ENCODE data around the gene FYB1. TPM values are rescaled to one million over a fixed set of nuclear protein-coding genes. Genes with fewer than 3 reads are reported as not detected.
A peak's percentile ranks its signal among the peaks of the same experiment; 100 is the strongest.
"Not testable (repeated sequence)": the region's sequence is repeated elsewhere in the genome, so short reads cannot be mapped to it uniquely, and the experiment has no call there.

The FYB1 gene
- total RNA-seq, 1 experiment from 2014 or later, result not detected

DNA sequence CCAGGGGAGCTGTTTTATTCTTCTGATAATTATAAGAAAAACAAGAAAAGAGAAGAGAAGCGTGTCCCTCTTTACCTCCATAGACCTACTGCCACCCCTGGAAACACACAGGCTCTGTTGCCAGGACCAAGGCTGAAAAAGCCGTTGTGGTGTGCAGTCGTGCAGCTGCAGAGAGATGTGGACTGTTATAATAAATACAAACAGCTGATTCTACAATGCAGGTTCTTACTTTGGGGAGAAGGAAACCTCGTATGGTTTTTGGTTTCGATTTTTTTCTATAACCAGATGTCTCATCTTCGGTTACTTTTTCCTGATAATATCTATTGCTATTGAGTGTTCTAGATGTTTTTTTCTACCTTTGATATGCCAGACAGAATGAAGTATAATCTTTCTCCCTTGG, 28.1 kb downstream of the FYB1 start:
- H3K27me3 ChIP-seq (ENCODE audit: control insufficient read depth, insufficient read depth, low read length), result no peaks in the 10 kb centered on the region; the same call in 1 of the 2 replicates
- H3K36me3 ChIP-seq (replicated peaks; ENCODE audit: control insufficient read depth, insufficient read depth, low read length), result no peaks in the 10 kb centered on the region
- DNase-seq, result no peak
- H3K4me3 ChIP-seq (ENCODE audit: insufficient read depth, low read depth, low read length), result no peak overlapping the region

DNA sequence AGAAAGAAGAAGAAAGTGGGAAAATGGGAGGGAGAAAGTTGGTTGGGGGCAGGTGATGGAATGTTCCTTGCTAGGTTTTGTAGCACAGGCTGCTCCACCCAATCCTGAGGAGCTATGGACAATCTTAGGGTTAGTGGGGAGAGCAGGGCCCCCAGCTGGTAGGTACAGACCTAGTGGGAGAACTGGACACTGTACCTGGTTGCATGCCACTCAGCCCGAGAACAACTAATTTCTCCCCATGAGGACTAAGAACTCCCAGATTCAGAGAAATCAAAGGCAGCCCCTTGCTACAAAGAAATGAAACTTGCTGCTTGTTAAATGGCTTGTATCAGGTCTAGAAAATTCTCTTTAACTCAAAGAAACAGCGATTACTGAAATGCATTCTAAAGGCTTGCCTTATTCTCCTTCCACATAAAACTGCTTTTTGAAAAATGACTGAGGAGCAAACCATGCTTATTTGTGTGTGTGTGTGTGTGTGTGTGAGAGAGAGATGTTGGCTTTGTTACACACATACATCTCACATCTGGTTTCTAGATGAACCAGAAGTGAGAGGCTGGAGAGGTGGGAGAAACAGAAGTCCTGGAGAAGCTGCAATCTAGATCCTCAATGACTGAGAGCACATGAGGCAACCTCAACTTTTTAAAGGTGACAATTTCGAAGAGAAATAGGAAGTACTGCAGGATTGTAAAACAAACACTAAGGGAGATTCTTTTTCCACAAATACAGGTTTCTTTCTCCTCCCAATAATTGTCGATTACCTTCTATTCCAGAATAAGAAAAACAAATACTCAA, 28.9 kb downstream of the FYB1 start:
- no peaks in the 10 kb centered on the region for H3K36me3 ChIP-seq (replicated peaks; ENCODE audit: control insufficient read depth, insufficient read depth, low read length)
- H3K4me3 ChIP-seq (ENCODE audit: insufficient read depth, low read depth, low read length), result no peak overlapping the region
- no peaks in the 10 kb centered on the region; the same call in 1 of the 2 replicates for H3K27me3 ChIP-seq (ENCODE audit: control insufficient read depth, insufficient read depth, low read length)
- DNase-seq, result no peak

GRCh38 chr5:39189292-39189955, 29.9 kb downstream of the FYB1 start:
- Histone ChIP-seq H3K27me3 (ENCODE audit: control insufficient read depth, insufficient read depth, low read length) (no peaks in the 10 kb centered on the region; the same call in 1 of the 2 replicates), H3K4me3 (ENCODE audit: insufficient read depth, low read depth, low read length) (no peak overlapping the region), H3K36me3 (replicated peaks; ENCODE audit: control insufficient read depth, insufficient read depth, low read length) (no peaks in the 10 kb centered on the region)
- no peak for DNase-seq

DNA sequence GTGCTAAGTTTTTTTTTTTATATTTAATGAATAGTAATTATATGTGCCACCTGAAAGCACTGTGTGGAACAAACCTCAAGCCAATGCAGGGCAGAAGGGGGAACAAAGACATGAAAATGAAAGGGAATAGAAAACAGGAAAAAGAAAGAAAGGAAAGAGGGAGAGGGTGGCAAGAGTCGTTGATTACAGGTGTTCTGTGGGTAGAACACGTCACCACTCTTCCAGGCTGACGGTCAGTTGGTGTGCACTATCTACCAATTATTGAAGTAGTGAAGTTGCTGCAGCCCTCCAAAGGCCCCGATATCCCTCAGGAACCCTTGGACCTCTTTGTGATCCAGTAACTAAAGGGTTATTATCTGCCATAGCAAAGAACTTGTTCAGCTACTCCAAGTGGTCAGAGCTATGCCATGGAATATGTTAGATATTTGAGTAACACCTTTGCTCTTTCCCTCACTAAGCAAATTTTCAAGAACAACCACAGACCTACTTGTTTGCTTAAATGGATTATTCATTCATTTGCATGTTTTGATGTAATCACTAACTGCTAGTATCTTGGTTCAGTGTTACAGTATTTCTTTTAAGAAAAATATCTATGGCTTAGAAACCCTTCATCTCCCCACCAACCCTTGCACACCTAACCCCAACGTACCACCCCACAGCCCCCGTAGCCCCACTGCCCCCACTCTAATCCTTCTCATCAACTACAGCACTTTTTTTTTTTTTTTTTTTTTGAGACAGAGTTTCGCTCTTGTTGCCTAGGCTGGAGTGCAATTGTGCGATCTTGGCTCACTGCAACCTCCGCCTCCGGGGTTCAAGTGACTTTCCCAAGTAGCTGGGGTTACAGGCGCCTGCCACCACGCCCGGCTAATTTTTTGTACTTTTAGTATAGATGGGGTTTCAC, 31.3 kb downstream of the FYB1 start:
- H3K4me3 ChIP-seq (ENCODE audit: insufficient read depth, low read depth, low read length), result no peak overlapping the region

GRCh38 chr5:39186722-39187539, 32.4 kb downstream of the FYB1 start:
- Histone ChIP-seq H3K4me3 (ENCODE audit: insufficient read depth, low read depth, low read length) (no peak overlapping the region), H3K36me3 (replicated peaks; ENCODE audit: control insufficient read depth, insufficient read depth, low read length) (no peaks in the 10 kb centered on the region), H3K27me3 (ENCODE audit: control insufficient read depth, insufficient read depth, low read length) (no peaks in the 10 kb centered on the region; the same call in 1 of the 2 replicates)
- DNase-seq, result no peak

More for the DNA sequence above, 31.3 kb downstream of the FYB1 start:
- DNase-seq, result no peak
- Histone ChIP-seq H3K36me3 (replicated peaks; ENCODE audit: control insufficient read depth, insufficient read depth, low read length) (no peaks in the 10 kb centered on the region), H3K27me3 (ENCODE audit: control insufficient read depth, insufficient read depth, low read length) (no peaks in the 10 kb centered on the region; the same call in 1 of the 2 replicates)

GRCh38 chr5:39186289-39186688, 33.1 kb downstream of the FYB1 start:
- H3K36me3 ChIP-seq (replicated peaks; ENCODE audit: control insufficient read depth, insufficient read depth, low read length), result no peaks in the 10 kb centered on the region
- H3K4me3 ChIP-seq (ENCODE audit: insufficient read depth, low read depth, low read length), result no peak overlapping the region
- DNase-seq, result no peak
- H3K27me3 ChIP-seq (ENCODE audit: control insufficient read depth, insufficient read depth, low read length), result no peaks in the 10 kb centered on the region; the same call in 1 of the 2 replicates

- no peaks in the 10 kb centered on the region; the same call in 1 of the 2 replicates for H3K27me3 ChIP-seq (ENCODE audit: control insufficient read depth, insufficient read depth, low read length)
- H3K36me3 ChIP-seq (replicated peaks; ENCODE audit: control insufficient read depth, insufficient read depth, low read length), result no peaks in the 10 kb centered on the region
- no peak for DNase-seq
- no peak overlapping the region for H3K4me3 ChIP-seq (ENCODE audit: insufficient read depth, low read depth, low read length)
Observed at GRCh38 chr5:39185761-39186160, 33.6 kb downstream of the FYB1 start.

- H3K4me3 ChIP-seq (ENCODE audit: insufficient read depth, low read depth, low read length); DNase-seq; H3K27me3 ChIP-seq (ENCODE audit: control insufficient read depth, insufficient read depth, low read length); H3K36me3 ChIP-seq (replicated peaks; ENCODE audit: control insufficient read depth, insufficient read depth, low read length): not testable (repeated sequence)
Observed at GRCh38 chr5:39179561-39179960, 39.8 kb downstream of the FYB1 start.

GRCh38 chr5:39178861-39179260, 40.5 kb downstream of the FYB1 start:
- no peak for DNase-seq
- Histone ChIP-seq H3K27me3 (ENCODE audit: control insufficient read depth, insufficient read depth, low read length) (no peaks in the 10 kb centered on the region), H3K4me3 (ENCODE audit: insufficient read depth, low read depth, low read length) (no peak overlapping the region), H3K36me3 (replicated peaks; ENCODE audit: control insufficient read depth, insufficient read depth, low read length) (no peaks in the 10 kb centered on the region)

DNA sequence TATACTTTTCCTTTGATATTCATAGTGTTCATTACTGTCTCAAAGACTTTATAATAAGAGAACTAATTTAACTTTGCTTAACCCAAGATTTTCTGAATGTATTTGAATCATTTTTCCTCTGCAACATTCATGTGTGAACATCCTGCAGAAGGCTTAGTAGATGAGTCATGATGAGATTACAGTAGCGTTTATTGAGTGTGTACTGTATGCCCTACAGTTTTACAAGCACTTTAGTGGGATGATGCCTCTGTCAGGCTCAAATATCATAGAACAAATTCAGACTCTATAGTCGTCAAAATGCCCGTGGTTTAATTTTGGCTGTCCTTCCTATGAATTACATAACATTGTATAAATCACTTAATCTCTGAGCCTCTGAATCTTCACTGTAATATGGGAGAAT, 41.2 kb downstream of the FYB1 start:
- DNase-seq, result no peak
- H3K27me3 ChIP-seq (ENCODE audit: control insufficient read depth, insufficient read depth, low read length), result no peaks in the 10 kb centered on the region
- H3K4me3 ChIP-seq (ENCODE audit: insufficient read depth, low read depth, low read length), result no peak overlapping the region
- no peaks in the 10 kb centered on the region for H3K36me3 ChIP-seq (replicated peaks; ENCODE audit: control insufficient read depth, insufficient read depth, low read length)

DNA sequence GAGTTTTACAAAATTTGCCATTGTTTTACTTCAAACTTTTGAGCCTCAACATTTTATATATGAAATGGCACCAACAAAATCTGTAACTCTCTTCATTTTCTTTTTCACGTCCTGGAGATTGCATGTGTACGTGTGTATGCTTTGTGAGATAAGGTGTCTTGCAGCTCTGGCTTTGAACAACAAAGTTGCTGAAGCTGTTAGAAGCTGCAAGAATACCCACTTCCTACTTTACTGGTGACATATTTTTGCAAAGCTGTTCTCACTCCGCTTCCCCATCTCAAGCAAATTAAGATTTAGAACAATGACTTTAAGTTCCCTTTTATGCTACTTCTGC, 41.8 kb downstream of the FYB1 start:
- no peaks in the 10 kb centered on the region for H3K27me3 ChIP-seq (ENCODE audit: control insufficient read depth, insufficient read depth, low read length)
- H3K4me3 ChIP-seq (ENCODE audit: insufficient read depth, low read depth, low read length), result no peak overlapping the region
- no peaks in the 10 kb centered on the region for H3K36me3 ChIP-seq (replicated peaks; ENCODE audit: control insufficient read depth, insufficient read depth, low read length)
- DNase-seq, result no peak

DNA sequence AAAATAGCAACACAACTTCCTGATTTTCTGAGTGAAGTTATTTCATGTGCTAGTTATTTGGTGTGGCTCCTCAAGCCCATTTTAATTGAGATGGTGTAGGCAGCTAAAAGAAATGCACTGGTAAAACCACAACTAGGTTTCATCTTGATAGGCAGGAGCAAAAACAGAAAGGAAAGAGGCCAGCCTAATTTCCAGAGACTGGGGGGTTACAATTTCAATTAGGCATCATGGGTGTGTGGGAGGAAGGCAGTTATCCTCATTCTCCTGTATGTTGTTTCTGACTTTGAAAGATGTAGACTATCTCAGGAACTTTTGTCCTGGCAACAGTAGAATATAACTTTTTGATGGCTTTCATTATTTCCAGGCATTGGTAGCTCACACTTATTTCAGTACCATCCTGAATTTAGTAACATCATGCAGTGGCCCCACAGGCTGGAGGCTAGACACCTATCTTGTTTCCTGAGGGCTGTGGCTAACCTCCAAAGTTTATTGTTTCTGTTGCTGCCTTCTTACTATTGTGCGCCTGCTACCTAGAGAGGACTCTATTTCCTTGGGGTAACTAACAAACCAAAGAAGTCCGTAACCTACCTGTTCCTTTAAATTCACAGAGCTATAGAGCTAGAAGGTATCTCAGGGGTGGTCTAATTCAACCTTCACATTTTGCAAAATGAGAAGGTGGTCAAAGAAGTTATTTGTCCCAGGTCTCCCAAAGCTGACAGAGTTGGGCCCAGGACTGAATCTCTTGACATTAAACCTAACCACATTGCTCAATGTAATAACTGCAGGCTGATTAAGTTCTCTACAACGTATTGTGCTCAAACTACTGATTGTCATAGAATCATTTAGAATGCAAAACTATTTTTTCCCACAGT, 42.4 kb downstream of the FYB1 start:
- Histone ChIP-seq H3K36me3 (replicated peaks; ENCODE audit: control insufficient read depth, insufficient read depth, low read length) (no peaks in the 10 kb centered on the region), H3K27me3 (ENCODE audit: control insufficient read depth, insufficient read depth, low read length) (no peaks in the 10 kb centered on the region), H3K4me3 (ENCODE audit: insufficient read depth, low read depth, low read length) (no peak overlapping the region)
- DNase-seq, result no peak

GRCh38 chr5:39175273-39175955, 43.9 kb downstream of the FYB1 start:
- peak; percentile 15 for DNase-seq
- Histone ChIP-seq H3K4me3 (ENCODE audit: insufficient read depth, low read depth, low read length) (no peak overlapping the region), H3K27me3 (ENCODE audit: control insufficient read depth, insufficient read depth, low read length) (no peaks in the 10 kb centered on the region), H3K36me3 (replicated peaks; ENCODE audit: control insufficient read depth, insufficient read depth, low read length) (no peaks in the 10 kb centered on the region)
